Adrenal gland (tissue), 12 donors: ENCODE data around the gene SELP. TPM values are rescaled to one million over a fixed set of nuclear protein-coding genes. Genes with fewer than 3 reads are reported as not detected.

Source experiments
- DNase-seq, 7 donors: peaks; one replicate each; pipeline ENCODE4 v3.0.0-alpha.2; 2019 to 2020
- H3K27ac ChIP-seq, 5 donors: fragments of 200-600 bp; sonication (generic) in 4 of 5; 1 replicate in 3 of 5; 2 replicates in 2 of 5; pipeline versions ENCODE4 v1.5.1 to v1.8.0; 2016 to 2020; ENCODE audit warnings: mild to moderate bottlenecking in 1 of 5
- H3K27me3 ChIP-seq: fragments of 200-600 bp; 2 replicates; pipeline ENCODE4 v1.8.0; 2021
- H3K36me3 ChIP-seq, 2 donors: fragments of 200-600 bp; replicated peaks in 1 of 2; 1 replicate in 1 of 2; 2 replicates in 1 of 2; pipeline versions ENCODE4 v1.5.1 to v1.8.0; 2018 to 2022
- H3K4me1 ChIP-seq, 2 donors: fragments of 200-600 bp; replicated peaks in 1 of 2; 1 replicate in 1 of 2; 2 replicates in 1 of 2; pipeline versions ENCODE4 v1.5.1 to v1.8.0; 2018 to 2021
- H3K4me3 ChIP-seq, 4 donors: fragments of 200-600 bp; sonication (generic) in 3 of 4; one replicate each; pipeline ENCODE4 v1.5.1; 2016 to 2018
- H3K9me3 ChIP-seq, 3 donors: fragments of 200-600 bp; sonication (generic) in 1 of 3; replicated peaks in 1 of 3; 1 replicate in 2 of 3; 2 replicates in 1 of 3; pipeline versions ENCODE4 v1.5.1 to v1.8.0; 2016 to 2021
- POLR2A ChIP-seq, 2 donors: fragments of 450-650 bp; IDR thresholded peaks; one replicate each; pipeline ENCODE4 v1.6.1; 2017; ENCODE audit warnings: antibody characterized with exemption in 2 of 2, mild to moderate bottlenecking in 2 of 2, moderate library complexity in 1 of 2
- WGBS, 4 donors: extraction: QIAGEN DNeasy Blood & Tissue Kit in 2 of 4; methylation state at CpG; one replicate each; pipeline versions ENCODE4 v1.1.5 to v1.1.7; 2013 to 2017; 5-methylcytosine and 5-hydroxymethylcytosine counted together
- intact Hi-C, 2 donors: fragments of 100-400 bp; cut with DNase I; formaldehyde crosslinking; loops; one replicate each; pipeline versions ENCODE4 v1.14.1 to v1.15.0; 2022 to 2023
- polyA plus RNA-seq, 3 donors: library from polyadenylated mRNA; stranded (reverse); fragments of 200-250 nt in 2 of 3; fragments of 350-450 nt in 1 of 3; fragmentation: Illumina TruSeq in 1 of 3; extraction: RNeasy Lipid Tissue Mini Kit (QIAGEN cat#74804) in 1 of 3; gene quantifications; one replicate each; pipeline ENCODE4 v1.2.3, GENCODE V29; 2013 to 2014
- total RNA-seq, 9 donors: library from RNA; depleted of rRNA in 4 of 9; stranded (reverse); fragments of >200 nt in 4 of 9; fragments of 120-200 nt in 1 of 9; fragmentation: NEBNext Ultra II Directional in 1 of 9; extraction: Animal tissue kit (Norgen Biotek cat#: 25700) in 1 of 9; gene quantifications; one replicate each; pipeline versions ENCODE4 v1.1.0 to v1.2.4, GENCODE V29; 2013 to 2023
- TF ChIP-seq, protein P1 (sequence below), 6 experiments: fragments of 450-650 bp in 4 of 6; fragments of 200-600 bp in 2 of 6; sonication (generic) in 1 of 6; IDR thresholded peaks; 1 replicate in 5 of 6; 2 replicates in 1 of 6; pipeline versions ENCODE4 v1.5.1 to v1.8.0; 2016 to 2021; ENCODE audit warnings: antibody characterized with exemption in 6 of 6, mild to moderate bottlenecking in 2 of 6, moderate library complexity in 1 of 6
- donor health status: healthy with polysubstance abuse.
- donor health status: Bipolar disorder and iron deficiency.
- donor health status: DM: yes; HTN: yes; CAD: no.
- donor health status: DM: no; HTN: no; CAD: no.
- donor health status: DM: no; HTN: no; CAD: no.
- donor health status: DM: yes; HTN: yes; CAD: no.

SELP gene
- total and polyA plus RNA-seq, 12 donors: 1.6 to 10.9 (median 3.4) TPM

DNA sequence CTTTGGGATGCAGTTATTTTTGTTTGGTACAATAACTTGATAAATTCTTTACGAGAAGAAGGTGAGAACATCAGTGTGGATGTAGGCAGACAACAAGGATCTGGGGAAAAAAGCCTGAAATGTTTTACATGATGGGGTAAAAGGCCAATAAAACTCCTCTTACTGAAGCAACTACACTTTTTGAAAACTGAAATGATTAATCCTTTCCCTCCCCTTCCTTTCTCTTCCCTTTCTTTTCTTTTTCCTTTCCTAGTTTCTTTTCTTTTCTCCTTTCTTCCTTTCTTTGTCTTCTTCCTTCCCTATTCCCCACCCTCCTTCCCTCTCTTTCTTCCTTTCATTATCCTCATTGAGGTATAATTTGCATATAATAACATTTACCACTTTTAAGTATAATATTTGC, 68.2 kb downstream of the SELP start:
- Histone ChIP-seq H3K4me1 (no peaks in the 10 kb centered on the region), H3K27ac (no peak overlapping the region), H3K9me3 (peaks cover 0 to 4% (median 0%) of the 10 kb centered on the region in 3 donors), H3K27me3 (peaks cover 3% of the 10 kb centered on the region), H3K36me3 (no peaks in the 10 kb centered on the region), H3K4me3 (no peak overlapping the region)
- intact Hi-C loops: no loop called here
- no peak for TF ChIP-seq POLR2A (IDR thresholded peaks at IDR 0.05)
- TF ChIP-seq, protein P1, sequence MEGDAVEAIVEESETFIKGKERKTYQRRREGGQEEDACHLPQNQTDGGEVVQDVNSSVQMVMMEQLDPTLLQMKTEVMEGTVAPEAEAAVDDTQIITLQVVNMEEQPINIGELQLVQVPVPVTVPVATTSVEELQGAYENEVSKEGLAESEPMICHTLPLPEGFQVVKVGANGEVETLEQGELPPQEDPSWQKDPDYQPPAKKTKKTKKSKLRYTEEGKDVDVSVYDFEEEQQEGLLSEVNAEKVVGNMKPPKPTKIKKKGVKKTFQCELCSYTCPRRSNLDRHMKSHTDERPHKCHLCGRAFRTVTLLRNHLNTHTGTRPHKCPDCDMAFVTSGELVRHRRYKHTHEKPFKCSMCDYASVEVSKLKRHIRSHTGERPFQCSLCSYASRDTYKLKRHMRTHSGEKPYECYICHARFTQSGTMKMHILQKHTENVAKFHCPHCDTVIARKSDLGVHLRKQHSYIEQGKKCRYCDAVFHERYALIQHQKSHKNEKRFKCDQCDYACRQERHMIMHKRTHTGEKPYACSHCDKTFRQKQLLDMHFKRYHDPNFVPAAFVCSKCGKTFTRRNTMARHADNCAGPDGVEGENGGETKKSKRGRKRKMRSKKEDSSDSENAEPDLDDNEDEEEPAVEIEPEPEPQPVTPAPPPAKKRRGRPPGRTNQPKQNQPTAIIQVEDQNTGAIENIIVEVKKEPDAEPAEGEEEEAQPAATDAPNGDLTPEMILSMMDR (IDR thresholded peaks at IDR 0.05): no peak
- DNase-seq: no peak
- 0 to 77% (median 51%) methylated on average over 1 of the region's 1 CpG for WGBS, 4 donors

DNA sequence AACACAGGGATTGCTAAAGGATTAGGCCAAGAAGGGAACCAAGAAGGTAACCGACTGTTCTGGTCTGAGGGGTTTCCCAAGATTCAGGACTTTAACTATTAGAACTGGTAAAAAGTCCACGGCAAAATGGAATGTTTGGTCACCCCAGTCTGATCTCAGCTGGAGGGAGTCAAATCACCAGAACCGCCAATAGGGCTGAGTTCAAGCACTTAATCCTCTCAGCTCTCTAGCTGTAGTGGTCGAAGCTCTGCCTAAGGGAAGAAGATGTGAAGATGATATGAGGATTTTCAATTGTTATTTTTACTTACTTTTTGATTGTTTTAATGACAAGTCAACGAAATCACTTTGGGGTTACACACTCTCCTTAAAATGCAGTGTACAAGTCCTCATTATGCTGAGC, 72.8 kb downstream of the SELP start:
- no peak for DNase-seq
- no peaks in the 10 kb centered on the region for H3K9me3 ChIP-seq
- H3K36me3 ChIP-seq: no peaks in the 10 kb centered on the region
- no peaks in the 10 kb centered on the region for H3K4me1 ChIP-seq
- no peak overlapping the region for H3K4me3 ChIP-seq
- TF ChIP-seq POLR2A (IDR thresholded peaks at IDR 0.05): no peak
- TF ChIP-seq, protein P1 (IDR thresholded peaks at IDR 0.05): no peak
- no peaks in the 10 kb centered on the region for H3K27me3 ChIP-seq
- WGBS, 4 donors: 69 to 77% (median 76%) methylated on average over 5 of the region's 5 CpGs
- intact Hi-C loops: no loop called here
- H3K27ac ChIP-seq: no peak overlapping the region

DNA sequence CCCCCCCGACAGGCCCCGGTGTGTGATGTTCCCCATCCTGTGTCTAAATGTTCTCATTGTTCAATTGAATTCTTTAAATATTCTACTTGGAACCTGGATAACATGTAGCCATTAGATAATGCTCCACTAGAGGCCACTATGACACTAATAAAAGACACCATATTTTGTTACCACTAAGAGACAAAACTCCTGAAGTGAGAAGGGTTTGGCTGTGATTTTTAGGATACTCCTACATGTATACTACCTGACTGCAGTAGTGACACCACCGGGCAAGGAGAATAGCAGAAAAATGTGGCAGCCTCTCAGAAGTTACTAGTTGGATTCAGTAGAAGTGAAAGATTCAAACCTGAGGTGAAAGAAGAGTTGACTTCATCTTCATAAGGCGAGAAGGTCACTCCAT, 79.6 kb downstream of the SELP start:
- Histone ChIP-seq H3K4me3 (no peak overlapping the region), H3K9me3 (no peaks in the 10 kb centered on the region), H3K27ac (no peak overlapping the region), H3K36me3 (no peaks in the 10 kb centered on the region), H3K27me3 (no peaks in the 10 kb centered on the region), H3K4me1 (no peaks in the 10 kb centered on the region)
- whole genome bisulfite sequencing, 4 donors: 28 to 34% (median 30%) methylated on average over 4 of the region's 4 CpGs
- DNase-seq: no peak
- intact Hi-C loops: no loop called here
- TF ChIP-seq POLR2A (IDR thresholded peaks at IDR 0.05): no peak
- TF ChIP-seq, protein P1 (IDR thresholded peaks at IDR 0.05): peak; percentile 25 to 52 (median 42)

DNA sequence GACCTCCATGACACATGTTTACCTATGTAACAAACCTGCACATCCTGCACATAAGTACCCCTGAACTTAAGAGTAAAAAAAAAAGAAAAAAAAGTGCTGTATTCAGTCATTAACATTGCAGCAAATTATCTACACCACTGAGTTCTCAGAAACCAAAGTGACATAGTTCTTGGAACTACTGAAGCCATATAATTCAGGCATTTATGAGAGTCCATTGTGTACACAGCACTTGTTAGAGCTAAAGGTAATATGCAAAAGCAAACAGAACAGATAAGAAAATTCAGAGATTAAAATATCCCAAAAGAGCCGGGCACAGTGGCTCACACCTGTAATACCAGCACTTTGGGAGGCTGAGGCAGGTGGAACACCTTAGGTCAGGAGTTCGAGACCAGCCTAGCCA, 81.6 kb downstream of the SELP start:
- H3K36me3 ChIP-seq: no peaks in the 10 kb centered on the region
- H3K27ac ChIP-seq: no peak overlapping the region
- intact Hi-C loops: loop anchor here (5.0 kb wide), 2 partner anchors 81 to 259 kb away; no protein-coding TSS in a partner anchor
- H3K4me1 ChIP-seq: no peaks in the 10 kb centered on the region
- no peaks in the 10 kb centered on the region for H3K27me3 ChIP-seq
- 71 to 87% (median 80%) methylated on average over 2 of the region's 2 CpGs for WGBS, 4 donors
- TF ChIP-seq, protein P1 (IDR thresholded peaks at IDR 0.05): no peak
- TF ChIP-seq POLR2A (IDR thresholded peaks at IDR 0.05): no peak
- no peaks in the 10 kb centered on the region for H3K9me3 ChIP-seq
- no peak for DNase-seq
- H3K4me3 ChIP-seq: no peak overlapping the region
